ENCODE results near the gene CAPRIN1.

DNA sequence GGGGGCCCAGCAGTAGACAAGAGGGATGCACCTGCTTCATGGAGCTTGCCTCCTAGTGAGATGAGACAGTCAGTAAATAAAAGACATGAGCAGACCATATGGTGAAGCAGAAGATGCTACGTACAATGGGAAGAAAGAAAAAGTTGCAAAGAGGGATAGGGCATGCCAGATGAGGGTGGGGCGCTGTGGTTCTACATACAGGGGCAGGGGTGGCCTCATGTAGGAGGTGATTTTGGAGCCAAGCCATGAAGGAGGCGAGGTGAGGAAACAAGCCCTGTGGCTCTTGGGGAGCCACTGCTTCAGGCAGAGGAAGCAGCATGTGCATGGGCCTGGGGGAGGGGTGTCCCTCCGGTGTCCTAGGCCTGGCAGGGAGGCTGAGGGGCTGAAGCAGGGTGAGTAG is 69.1 kb downstream of the CAPRIN1 start:
- TF ChIP-seq, protein P1, sequence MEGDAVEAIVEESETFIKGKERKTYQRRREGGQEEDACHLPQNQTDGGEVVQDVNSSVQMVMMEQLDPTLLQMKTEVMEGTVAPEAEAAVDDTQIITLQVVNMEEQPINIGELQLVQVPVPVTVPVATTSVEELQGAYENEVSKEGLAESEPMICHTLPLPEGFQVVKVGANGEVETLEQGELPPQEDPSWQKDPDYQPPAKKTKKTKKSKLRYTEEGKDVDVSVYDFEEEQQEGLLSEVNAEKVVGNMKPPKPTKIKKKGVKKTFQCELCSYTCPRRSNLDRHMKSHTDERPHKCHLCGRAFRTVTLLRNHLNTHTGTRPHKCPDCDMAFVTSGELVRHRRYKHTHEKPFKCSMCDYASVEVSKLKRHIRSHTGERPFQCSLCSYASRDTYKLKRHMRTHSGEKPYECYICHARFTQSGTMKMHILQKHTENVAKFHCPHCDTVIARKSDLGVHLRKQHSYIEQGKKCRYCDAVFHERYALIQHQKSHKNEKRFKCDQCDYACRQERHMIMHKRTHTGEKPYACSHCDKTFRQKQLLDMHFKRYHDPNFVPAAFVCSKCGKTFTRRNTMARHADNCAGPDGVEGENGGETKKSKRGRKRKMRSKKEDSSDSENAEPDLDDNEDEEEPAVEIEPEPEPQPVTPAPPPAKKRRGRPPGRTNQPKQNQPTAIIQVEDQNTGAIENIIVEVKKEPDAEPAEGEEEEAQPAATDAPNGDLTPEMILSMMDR (IDR thresholded peaks at IDR 0.05): no peak
- TF ChIP-seq SMC3 (IDR thresholded peaks at IDR 0.05) (no peak), RAD21 (conservative IDR thresholded peaks at IDR 0.05 in 1 of 2, IDR thresholded peaks at IDR 0.05 in 1 of 2) (no peak), PHF8 (IDR thresholded peaks at IDR 0.05; ENCODE audit: borderline replicate concordance, low read depth) (no peak), POLR2A (IDR thresholded peaks at IDR 0.05; ENCODE audit: low read length) (no peak), EP300 (IDR thresholded peaks at IDR 0.05) (no peak), CHD4 (IDR thresholded peaks at IDR 0.05; ENCODE audit: borderline replicate concordance) (no peak), NR3C1 (IDR thresholded peaks at IDR 0.05) (no peak), POLR2AphosphoS2 (conservative IDR thresholded peaks at IDR 0.05; ENCODE audit: low read length) (no peak)
